SK-N-SH (cell line): Measurements from ENCODE around the gene CFAP210. TPM values are rescaled to one million over a fixed set of nuclear protein-coding genes. Genes with fewer than 3 reads are reported as not detected.

ENCODE experiments used
- CTCF ChIA-PET: fragments of 300-600, 350-600 bp; formaldehyde crosslinking; extraction: SDS; loops from one replicate; lab custom pipeline; 2021; lab: Yijun Ruan, JAX
- POLR2A ChIA-PET: fragments of 350-600 bp; sonication (Branson Sonifier 250); formaldehyde crosslinking; extraction: SDS; loops from one replicate; lab custom pipeline; 2020; ENCODE audit warnings: antibody characterized with exemption, inconsistent platforms; lab: Yijun Ruan, JAX
- DNase-seq: peaks from one replicate; pipeline ENCODE4 v3.0.0; 2012
- H2AFZ ChIP-seq: fragments of 200-600 bp; sonication (generic); 2 replicates; pipeline ENCODE4 v1.8.1; 2016; ENCODE audit warnings: antibody characterized with exemption, mild to moderate bottlenecking, low read depth
- H3F3A ChIP-seq: fragments of 200-600 bp; sonication (generic); replicated peaks from 2 replicates; pipeline ENCODE3; 2016; ENCODE audit warnings: antibody characterized with exemption, mild to moderate bottlenecking; ENCODE audit not compliant: insufficient read depth
- H3K27ac ChIP-seq, 2 experiments: fragments of 200-500 bp in 1 of 2; fragments of 200-600 bp in 1 of 2; sonication (Bioruptor generic) in 1 of 2; sonication (generic), shearing (Covaris generic) in 1 of 2; 2 replicates each; pipeline versions ENCODE4 v1.5.1 to v1.6.1; 2014 to 2016; ENCODE audit warnings: low read depth in 2 of 2, inconsistent platforms in 1 of 2, low read length in 1 of 2, mild to moderate bottlenecking in 1 of 2, mixed read lengths in 1 of 2
- H3K27me3 ChIP-seq: fragments of 200-600 bp; sonication (generic), shearing (Covaris generic); 2 replicates; pipeline ENCODE4 v1.6.1; 2016; ENCODE audit warnings: mixed run types; ENCODE audit not compliant: insufficient read depth
- H3K36me3 ChIP-seq, 2 experiments: fragments of 200-500 bp in 1 of 2; fragments of 200-600 bp in 1 of 2; sonication (Bioruptor generic) in 1 of 2; sonication (generic) in 1 of 2; replicated peaks in 1 of 2; 2 replicates each; pipeline versions ENCODE3 to v1.5.1; 2014 to 2016; ENCODE audit warnings: low read length in 1 of 2, mild to moderate bottlenecking in 1 of 2; ENCODE audit not compliant: insufficient read depth in 2 of 2, control insufficient read depth in 1 of 2
- H3K4me1 ChIP-seq, 2 experiments: fragments of 200-500 bp in 1 of 2; fragments of 200-600 bp in 1 of 2; sonication (Bioruptor generic) in 1 of 2; sonication (generic), shearing (Covaris generic) in 1 of 2; 2 replicates each; pipeline versions ENCODE4 v1.5.1 to v1.6.1; 2014 to 2016; ENCODE audit warnings: low read depth in 1 of 2, low read length in 1 of 2, mixed run types in 1 of 2; ENCODE audit not compliant: insufficient read depth in 2 of 2, control insufficient read depth in 1 of 2
- H3K4me2 ChIP-seq: fragments of 200-600 bp; sonication (generic), shearing (Covaris generic); 2 replicates; pipeline ENCODE4 v1.6.1; 2017; ENCODE audit warnings: mixed run types
- H3K4me3 ChIP-seq, 2 experiments: fragments of 200-500 bp in 1 of 2; fragments of 200-600 bp in 1 of 2; sonication (Bioruptor generic) in 1 of 2; sonication (generic), shearing (Covaris generic) in 1 of 2; 2 replicates each; pipeline versions ENCODE4 v1.5.1 to v1.8.1; 2014 to 2016; ENCODE audit warnings: low read depth in 2 of 2, inconsistent platforms in 1 of 2, low read length in 1 of 2, mild to moderate bottlenecking in 1 of 2, mixed read lengths in 1 of 2, moderate library complexity in 1 of 2
- H3K79me2 ChIP-seq: fragments of 200-600 bp; sonication (generic); 2 replicates; pipeline ENCODE4 v1.8.1; 2017; ENCODE audit warnings: mild to moderate bottlenecking; ENCODE audit not compliant: insufficient read depth
- H3K9ac ChIP-seq: fragments of 200-600 bp; sonication (generic); 2 replicates; pipeline ENCODE4 v1.6.1; 2017; ENCODE audit warnings: mixed run types
- H3K9me2 ChIP-seq: fragments of 200-600 bp; sonication (generic); 2 replicates; pipeline ENCODE4 v1.6.1; 2017; ENCODE audit warnings: mixed run types
- H3K9me3 ChIP-seq: fragments of 200-600 bp; sonication (generic); 2 replicates; pipeline ENCODE4 v1.6.1; 2017; ENCODE audit warnings: mixed run types, mild to moderate bottlenecking, moderate library complexity
- H4K20me1 ChIP-seq: fragments of 200-600 bp; sonication (generic); 2 replicates; pipeline ENCODE4 v1.6.1; 2017; ENCODE audit warnings: mild to moderate bottlenecking, mixed run types; ENCODE audit not compliant: insufficient read depth
- CTCF ChIP-seq: fragments of 200-600 bp; sonication (generic); IDR thresholded peaks from 2 replicates; pipeline ENCODE4 v1.6.1; 2017; ENCODE audit warnings: antibody characterized with exemption, mild to moderate bottlenecking, moderate library complexity
- ELF1 ChIP-seq: IDR thresholded peaks from 2 replicates; pipeline ENCODE4 v1.4.0; 2012
- FOXJ3 ChIP-seq: sonication (generic); formaldehyde crosslinking; IDR thresholded peaks from 2 replicates; pipeline ENCODE4 v1.5.1; 2020; ENCODE audit warnings: mild to moderate bottlenecking, missing genetic modification reagents
- MXI1 ChIP-seq: IDR thresholded peaks from 2 replicates; pipeline ENCODE4 v1.6.1; 2012; ENCODE audit warnings: mild to moderate bottlenecking, low read depth, low read length, improper control_type of control experiment
- NFIC ChIP-seq: IDR thresholded peaks from 2 replicates; pipeline ENCODE4 v1.4.0; 2012; ENCODE audit warnings: borderline replicate concordance
- RCOR1 ChIP-seq: fragments of 150-350 bp; IDR thresholded peaks from 2 replicates; pipeline ENCODE4 v1.6.1; 2017; ENCODE audit warnings: antibody characterized with exemption, low read length
- REST ChIP-seq: IDR thresholded peaks from 2 replicates; pipeline ENCODE4 v1.6.1; 2012; ENCODE audit warnings: mild to moderate bottlenecking, low read depth, low read length, moderate library complexity
- SIN3A ChIP-seq: IDR thresholded peaks from 2 replicates; pipeline ENCODE4 v1.6.1; 2012; ENCODE audit warnings: low read depth, mild to moderate bottlenecking, low read length, moderate library complexity, borderline replicate concordance
- SMC3 ChIP-seq: IDR thresholded peaks from 2 replicates; pipeline ENCODE4 v1.6.1; 2012; ENCODE audit warnings: low read depth, low read length, improper control_type of control experiment
- WGBS: methylation state at CpG from one replicate; pipeline ENCODE4 v1.1.6; 2017; ENCODE audit warnings: low lambda C conversion rate; 5-methylcytosine and 5-hydroxymethylcytosine counted together
- polyA plus RNA-seq, 3 experiments: library from polyadenylated mRNA; depleted of rRNA; stranded (reverse); fragments of >200 nt; gene quantifications; 2 replicates each; pipeline ENCODE4 v1.2.3, GENCODE V29; 2012
- TF ChIP-seq, protein P1 (sequence below): IDR thresholded peaks from 2 replicates; pipeline ENCODE4 v1.4.0; 2012; ENCODE audit warnings: low read depth, borderline replicate concordance

Gene CFAP210
- polyA plus RNA-seq, 1 of the 3 experiments (the other 2 are of a cell fraction) = 0.03 TPM

GRCh38 chr2:169736902-169737301 lies 42.7 kb upstream of the CFAP210 start:
- peaks cover 0 to 2% of the 10 kb centered on the region in 2 experiments for H3K36me3 ChIP-seq
- H3K4me2 ChIP-seq = no peak overlapping the region
- no peak for DNase-seq
- H3K9me2 ChIP-seq = no peaks in the 10 kb centered on the region
- peaks cover 16% of the 10 kb centered on the region for H3F3A ChIP-seq
- no peaks in the 10 kb centered on the region for H3K27me3 ChIP-seq
- TF ChIP-seq NFIC (no peak), SMC3 (no peak), FOXJ3 (CRISPR knock-in tag) (no peak), CTCF (no peak)
- TF ChIP-seq, protein P1, sequence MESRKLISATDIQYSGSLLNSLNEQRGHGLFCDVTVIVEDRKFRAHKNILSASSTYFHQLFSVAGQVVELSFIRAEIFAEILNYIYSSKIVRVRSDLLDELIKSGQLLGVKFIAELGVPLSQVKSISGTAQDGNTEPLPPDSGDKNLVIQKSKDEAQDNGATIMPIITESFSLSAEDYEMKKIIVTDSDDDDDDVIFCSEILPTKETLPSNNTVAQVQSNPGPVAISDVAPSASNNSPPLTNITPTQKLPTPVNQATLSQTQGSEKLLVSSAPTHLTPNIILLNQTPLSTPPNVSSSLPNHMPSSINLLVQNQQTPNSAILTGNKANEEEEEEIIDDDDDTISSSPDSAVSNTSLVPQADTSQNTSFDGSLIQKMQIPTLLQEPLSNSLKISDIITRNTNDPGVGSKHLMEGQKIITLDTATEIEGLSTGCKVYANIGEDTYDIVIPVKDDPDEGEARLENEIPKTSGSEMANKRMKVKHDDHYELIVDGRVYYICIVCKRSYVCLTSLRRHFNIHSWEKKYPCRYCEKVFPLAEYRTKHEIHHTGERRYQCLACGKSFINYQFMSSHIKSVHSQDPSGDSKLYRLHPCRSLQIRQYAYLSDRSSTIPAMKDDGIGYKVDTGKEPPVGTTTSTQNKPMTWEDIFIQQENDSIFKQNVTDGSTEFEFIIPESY = no peak
- H3K79me2 ChIP-seq = no peaks in the 10 kb centered on the region
- H3K9me3 ChIP-seq = no peaks in the 10 kb centered on the region
- ChIA-PET CTCF (interaction anchor here (1.3 to 6.9 kb wide), 3 partner anchors 20 to 99 kb away, joined by 3 to 32 read pairs (median 4); partner anchors contain the start of genes CFAP210 and PHOSPHO2), POLR2A (interaction anchor here (1.2 kb wide), 1 partner anchor 18 kb away, joined by 3 read pairs; no protein-coding TSS in a partner anchor)
- WGBS = 77% methylated on average over 5 of the region's 5 CpGs
- no peak overlapping the region for H3K9ac ChIP-seq
- H3K4me3 ChIP-seq = peak overlapping the region in 1 of 2 experiments; percentile 14; a peak in 1 of 4 replicates
- no peaks in the 10 kb centered on the region for H4K20me1 ChIP-seq
- peaks cover 0 to 28% of the 10 kb centered on the region in 2 experiments; a peak in 2 of 4 replicates for H3K4me1 ChIP-seq
- no peak overlapping the region; a peak in 1 of 4 replicates for H3K27ac ChIP-seq
- H2AFZ ChIP-seq = no peak overlapping the region

- peak overlapping the region in 1 of 2 experiments; percentile 28; a peak in 2 of 4 replicates for H3K27ac ChIP-seq
- no peak for DNase-seq
- H3F3A ChIP-seq = peaks cover 16% of the 10 kb centered on the region
- no peak overlapping the region for H2AFZ ChIP-seq
- no peaks in the 10 kb centered on the region for H3K36me3 ChIP-seq
- peaks cover 0 to 28% of the 10 kb centered on the region in 2 experiments; a peak in 2 of 4 replicates for H3K4me1 ChIP-seq
- TF ChIP-seq SIN3A = no peak
- no peak for TF ChIP-seq REST
- no peak for TF ChIP-seq RCOR1
- TF ChIP-seq MXI1 = no peak
- no peak for TF ChIP-seq ELF1
- ChIA-PET POLR2A (interaction anchor here (4.1 kb wide), 1 partner anchor 20 kb away, joined by 50 read pairs; no protein-coding TSS in a partner anchor), CTCF (interaction anchor here (1.0 to 6.9 kb wide), 5 partner anchors 10 to 207 kb away, joined by 3 to 32 read pairs (median 4); partner anchors contain the start of genes CFAP210 and PHOSPHO2)
- H3K27me3 ChIP-seq = no peaks in the 10 kb centered on the region
- H3K9ac ChIP-seq = no peak overlapping the region
- no peaks in the 10 kb centered on the region for H4K20me1 ChIP-seq
- H3K4me2 ChIP-seq = no peak overlapping the region
- no peaks in the 10 kb centered on the region for H3K9me2 ChIP-seq
- no peaks in the 10 kb centered on the region for H3K9me3 ChIP-seq
- 93% methylated on average over 4 of the region's 4 CpGs for WGBS
- no peak overlapping the region; a peak in 1 of 4 replicates for H3K4me3 ChIP-seq
- no peaks in the 10 kb centered on the region for H3K79me2 ChIP-seq
Measured at GRCh38 chr2:169735623-169736022, 41.4 kb upstream of the CFAP210 start.
